Brain microvascular endothelial cell (primary cell): ENCODE results near the gene LYPD6B.

Experiments used
- DNase-seq: peaks from one replicate; pipeline ENCODE4 v3.0.0-alpha.2; 2020
- H3K27ac ChIP-seq: fragments of 250-450 bp; sonication (Bioruptor Pico); 2 replicates; pipeline ENCODE4 v1.5.1; 2020; ENCODE audit warnings: mild to moderate bottlenecking, moderate library complexity
- H3K27me3 ChIP-seq: fragments of 250-450 bp; sonication (Bioruptor Pico); replicated peaks from 2 replicates; pipeline ENCODE4 v1.5.1; 2020; ENCODE audit warnings: mild to moderate bottlenecking
- H3K36me3 ChIP-seq: fragments of 250-450 bp; sonication (Bioruptor Pico); replicated peaks from 2 replicates; pipeline ENCODE4 v1.5.1; 2020; ENCODE audit warnings: mild to moderate bottlenecking
- H3K4me3 ChIP-seq: 2 replicates; pipeline ENCODE4 v1.5.1; 2011; ENCODE audit warnings: low read depth, mild to moderate bottlenecking, control low read depth, low read length, moderate library complexity
- in situ Hi-C: cut with HindIII; loops from 2 replicates; pipeline ENCODE4 v1.10.0; 2017; ENCODE audit warnings: low sequenced_read_pairs, low pct_ligation_motif_present
- TF ChIP-seq, protein P1 (sequence below): IDR thresholded peaks from 2 replicates; pipeline ENCODE4 v1.5.1; 2011; ENCODE audit warnings: low read depth, mild to moderate bottlenecking, moderate library complexity, low read length, control low read depth, inconsistent platforms; ENCODE audit errors: missing control alignments

Gene LYPD6B

DNA sequence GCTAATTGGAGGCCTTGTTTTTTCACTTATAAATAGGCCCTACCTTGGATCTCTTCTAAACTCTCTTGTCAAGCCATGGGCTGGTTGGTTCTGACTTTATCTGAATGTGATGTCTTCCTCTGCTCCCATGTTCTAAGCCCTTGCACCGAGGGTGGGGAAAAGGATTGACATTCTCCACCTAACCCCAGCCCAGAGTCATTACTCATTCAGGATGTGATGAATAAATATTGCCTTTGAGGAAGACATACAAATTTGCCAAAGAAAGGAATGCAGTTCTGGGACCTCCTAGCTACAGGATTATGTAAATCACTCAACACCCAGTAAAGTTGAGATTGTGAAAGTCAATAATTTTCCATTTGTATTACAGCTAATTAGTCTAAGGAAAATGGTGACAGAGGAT lies 149.8 kb downstream of the LYPD6B start:
- Histone ChIP-seq H3K27me3 (no peaks in the 10 kb centered on the region), H3K36me3 (no peaks in the 10 kb centered on the region), H3K4me3 (no peak overlapping the region), H3K27ac (no peak overlapping the region)
- TF ChIP-seq, protein P1, sequence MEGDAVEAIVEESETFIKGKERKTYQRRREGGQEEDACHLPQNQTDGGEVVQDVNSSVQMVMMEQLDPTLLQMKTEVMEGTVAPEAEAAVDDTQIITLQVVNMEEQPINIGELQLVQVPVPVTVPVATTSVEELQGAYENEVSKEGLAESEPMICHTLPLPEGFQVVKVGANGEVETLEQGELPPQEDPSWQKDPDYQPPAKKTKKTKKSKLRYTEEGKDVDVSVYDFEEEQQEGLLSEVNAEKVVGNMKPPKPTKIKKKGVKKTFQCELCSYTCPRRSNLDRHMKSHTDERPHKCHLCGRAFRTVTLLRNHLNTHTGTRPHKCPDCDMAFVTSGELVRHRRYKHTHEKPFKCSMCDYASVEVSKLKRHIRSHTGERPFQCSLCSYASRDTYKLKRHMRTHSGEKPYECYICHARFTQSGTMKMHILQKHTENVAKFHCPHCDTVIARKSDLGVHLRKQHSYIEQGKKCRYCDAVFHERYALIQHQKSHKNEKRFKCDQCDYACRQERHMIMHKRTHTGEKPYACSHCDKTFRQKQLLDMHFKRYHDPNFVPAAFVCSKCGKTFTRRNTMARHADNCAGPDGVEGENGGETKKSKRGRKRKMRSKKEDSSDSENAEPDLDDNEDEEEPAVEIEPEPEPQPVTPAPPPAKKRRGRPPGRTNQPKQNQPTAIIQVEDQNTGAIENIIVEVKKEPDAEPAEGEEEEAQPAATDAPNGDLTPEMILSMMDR, result no peak
- in situ Hi-C loops, result no loop called here
- no peak for DNase-seq

DNA sequence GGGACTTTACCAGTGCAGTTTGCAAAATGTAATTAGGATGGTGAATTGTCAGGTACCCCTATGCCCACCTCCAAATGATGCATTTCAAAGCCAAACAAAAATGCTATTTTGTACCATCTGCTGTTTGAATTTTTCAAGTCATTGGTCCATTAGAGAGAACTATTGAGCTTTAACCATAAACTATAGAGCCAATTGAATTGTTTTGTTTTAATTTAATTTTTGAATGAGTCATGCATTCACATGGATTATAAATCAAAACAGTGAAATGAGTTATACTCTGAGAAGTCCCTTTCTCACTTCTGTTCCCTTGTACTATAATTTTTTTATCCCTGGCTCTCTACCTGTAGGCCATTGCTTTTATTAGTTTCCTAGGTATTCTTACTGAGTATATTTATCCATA lies 151.3 kb downstream of the LYPD6B start:
- Histone ChIP-seq H3K27me3 (no peaks in the 10 kb centered on the region), H3K36me3 (no peaks in the 10 kb centered on the region), H3K4me3 (no peak overlapping the region), H3K27ac (no peak overlapping the region)
- TF ChIP-seq, protein P1, result no peak
- in situ Hi-C loops, result no loop called here
- DNase-seq, result no peak

DNA sequence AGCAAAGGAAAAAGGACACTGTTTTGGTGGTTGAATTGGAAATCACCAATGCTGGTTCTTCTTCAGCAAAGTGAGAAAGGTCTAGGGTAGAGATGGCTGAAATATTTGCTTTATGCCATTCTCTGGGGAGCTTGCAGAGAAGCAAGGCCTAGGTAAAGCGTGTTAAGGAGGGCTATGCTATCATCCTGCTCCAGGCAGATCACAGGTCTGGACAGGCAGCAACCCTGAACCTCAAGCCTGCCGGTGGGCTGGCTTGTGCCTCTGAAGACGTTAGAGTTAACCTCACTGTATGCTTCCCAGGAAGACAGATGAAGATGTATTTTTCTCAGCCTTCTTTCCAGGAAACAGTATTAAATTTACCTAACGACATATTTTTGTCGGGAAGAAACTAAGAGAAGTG lies 153.4 kb downstream of the LYPD6B start:
- Histone ChIP-seq H3K27me3 (no peaks in the 10 kb centered on the region), H3K4me3 (no peak overlapping the region), H3K27ac (no peak overlapping the region), H3K36me3 (no peaks in the 10 kb centered on the region)
- TF ChIP-seq, protein P1, result no peak
- no peak for DNase-seq
- in situ Hi-C loops, result no loop called here

DNA sequence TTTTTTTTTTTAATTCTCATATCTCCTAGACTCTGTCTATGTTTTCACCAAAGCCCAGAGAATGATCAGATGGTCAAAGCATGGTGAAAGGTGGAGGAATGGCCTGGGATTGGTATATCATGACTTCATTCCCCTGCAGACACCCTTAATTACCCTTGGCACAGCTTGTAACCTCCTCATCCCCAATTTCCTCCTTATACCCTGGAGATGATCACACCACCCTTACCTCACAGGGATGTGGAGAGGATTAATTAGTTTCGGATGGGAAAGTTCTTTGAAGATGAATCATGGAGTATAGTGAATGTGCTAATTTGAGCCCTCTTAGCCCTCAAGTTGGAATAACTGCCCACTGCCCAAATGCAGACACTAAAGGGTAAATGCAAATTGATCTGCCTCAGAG lies 153.9 kb downstream of the LYPD6B start:
- no peaks in the 10 kb centered on the region for H3K27me3 ChIP-seq
- no peak overlapping the region for H3K27ac ChIP-seq
- no peaks in the 10 kb centered on the region for H3K36me3 ChIP-seq
- in situ Hi-C loops, result no loop called here
- no peak overlapping the region for H3K4me3 ChIP-seq
- no peak for DNase-seq
- TF ChIP-seq, protein P1, result no peak

DNA sequence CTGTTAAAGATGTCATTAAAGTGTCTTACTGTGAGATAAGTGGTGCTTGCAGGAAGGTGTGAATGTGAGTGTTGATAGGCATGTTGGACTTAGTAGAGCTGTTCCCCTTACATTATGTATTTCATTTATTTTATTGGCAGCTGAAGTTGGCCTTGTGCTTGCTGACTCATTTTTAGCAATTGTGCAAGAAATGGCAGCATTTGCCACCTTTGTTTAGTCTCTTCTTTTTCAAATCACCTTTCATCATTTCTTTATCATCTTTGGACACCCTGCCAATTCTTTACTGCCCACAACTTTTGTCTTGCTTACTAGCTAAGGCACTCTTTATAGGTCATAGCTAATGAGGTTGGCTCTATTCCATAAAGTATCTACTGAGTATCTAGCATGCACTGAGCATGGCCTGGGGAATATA lies 161.6 kb downstream of the LYPD6B start:
- TF ChIP-seq, protein P1, result no peak
- DNase-seq, result no peak
- Histone ChIP-seq H3K36me3 (no peaks in the 10 kb centered on the region), H3K27ac (no peak overlapping the region), H3K27me3 (no peaks in the 10 kb centered on the region), H3K4me3 (no peak overlapping the region)
- in situ Hi-C loops, result no loop called here

DNA sequence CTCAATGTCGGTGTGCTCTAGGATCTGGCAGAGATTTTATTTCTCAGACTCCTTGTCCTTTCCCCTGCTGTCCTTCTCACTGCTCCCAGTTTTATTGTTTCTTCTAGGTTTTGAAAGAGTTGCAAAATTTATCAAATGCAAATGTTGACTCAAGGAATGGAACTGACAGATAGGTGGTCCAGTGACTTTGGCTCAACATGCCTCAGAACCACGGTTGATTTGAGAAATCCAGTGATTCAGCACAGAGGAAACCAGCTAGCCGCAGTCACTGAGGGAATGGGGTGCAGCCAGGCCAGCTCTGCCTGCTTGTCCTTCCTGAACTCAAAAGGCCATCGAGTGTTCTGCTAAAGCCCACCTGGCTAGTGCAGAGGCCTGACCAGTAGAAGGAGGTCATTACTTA lies 166.2 kb downstream of the LYPD6B start:
- in situ Hi-C loops, result no loop called here

More for the DNA sequence above, 166.2 kb downstream of the LYPD6B start:
- H3K27me3 ChIP-seq, result no peaks in the 10 kb centered on the region
- DNase-seq, result no peak
- H3K36me3 ChIP-seq, result no peaks in the 10 kb centered on the region
- TF ChIP-seq, protein P1, result no peak
- H3K27ac ChIP-seq, result no peak overlapping the region
- no peak overlapping the region for H3K4me3 ChIP-seq
